GM21447 (cell line): Measurements from ENCODE around the gene SMCO3.
A peak's percentile ranks its signal among the peaks of the same experiment; 100 is the strongest.
"Not testable (repeated sequence)": the region's sequence is repeated elsewhere in the genome, so short reads cannot be mapped to it uniquely, and the experiment has no call there.

ENCODE experiments used
- ATAC-seq: cut with Tn5 transposase; IDR thresholded peaks from one replicate; pipeline ENCODE4 v1.9.1; 2021; ENCODE audit not compliant: unreplicated experiment

SMCO3 gene

GRCh38 chr12:14775636-14775980 is 38.4 kb downstream of the SMCO3 start:
- no peak for ATAC-seq

DNA sequence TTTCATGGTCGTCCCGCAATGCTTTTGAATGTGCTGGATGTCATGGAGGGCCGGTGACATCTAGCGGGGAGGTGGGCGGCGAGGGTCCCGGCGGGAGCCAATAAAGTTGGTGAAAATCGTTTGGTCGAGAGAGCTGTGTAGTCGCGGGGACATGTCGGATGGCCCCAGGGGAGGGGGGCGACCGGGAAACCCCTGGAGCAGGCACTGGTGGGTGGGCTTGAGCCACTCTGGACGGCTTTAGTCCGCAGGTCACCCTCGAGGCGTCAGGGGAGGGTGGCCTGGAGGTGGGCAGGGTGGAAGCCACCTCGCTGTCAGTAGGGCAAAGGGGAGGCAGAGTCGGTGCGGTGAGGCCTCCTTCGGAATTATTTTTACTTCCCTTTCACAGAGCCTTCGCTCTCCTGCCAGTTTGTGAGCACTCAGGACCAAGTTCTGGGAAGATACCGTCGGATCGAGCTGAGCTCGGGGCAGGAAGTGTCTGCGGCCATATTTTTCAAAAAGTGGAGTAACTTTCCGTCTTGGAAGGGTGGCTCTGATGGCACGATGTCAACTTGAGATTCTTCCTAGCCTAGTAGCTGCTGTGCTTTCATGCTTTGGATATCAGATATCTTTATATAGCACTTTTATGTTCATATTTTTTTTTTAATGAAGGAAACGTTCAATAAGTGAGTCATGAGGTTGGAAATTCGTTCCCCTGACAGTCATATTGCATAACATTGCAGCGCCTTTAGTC is 38.9 kb downstream of the SMCO3 start:
- ATAC-seq = no peak

DNA sequence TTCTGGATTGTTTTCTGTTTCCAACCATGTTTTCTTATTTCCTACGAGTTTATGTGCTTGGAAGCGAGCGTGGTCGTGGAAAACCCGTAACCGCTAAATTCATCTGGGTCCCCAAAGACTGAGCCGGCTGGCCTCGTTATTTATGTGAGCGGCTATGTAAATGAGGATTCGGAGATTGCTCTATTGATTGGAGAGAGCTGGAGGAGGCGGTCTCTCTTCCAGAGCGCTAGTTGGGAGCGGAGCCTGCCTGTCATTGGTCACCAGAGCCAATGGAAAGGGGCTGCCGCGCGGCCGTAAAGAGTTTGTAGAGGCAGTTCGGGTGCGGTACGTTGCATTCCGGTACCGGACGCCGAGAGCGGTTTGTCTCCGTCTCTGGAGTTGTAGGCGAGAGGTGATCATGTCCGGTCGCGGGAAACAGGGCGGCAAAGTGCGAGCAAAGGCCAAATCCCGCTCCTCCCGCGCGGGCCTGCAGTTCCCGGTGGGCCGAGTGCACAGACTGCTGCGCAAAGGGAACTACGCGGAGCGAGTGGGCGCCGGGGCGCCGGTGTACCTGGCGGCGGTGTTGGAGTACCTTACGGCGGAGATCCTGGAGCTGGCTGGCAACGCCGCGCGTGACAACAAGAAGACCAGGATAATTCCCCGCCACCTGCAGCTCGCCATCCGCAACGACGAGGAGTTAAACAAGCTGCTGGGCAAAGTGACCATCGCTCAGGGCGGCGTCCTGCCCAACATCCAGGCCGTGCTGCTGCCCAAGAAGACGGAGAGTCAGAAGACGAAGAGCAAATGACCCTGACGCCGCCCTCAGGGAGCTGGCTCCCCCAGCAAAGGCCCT is 39.7 kb downstream of the SMCO3 start:
- ATAC-seq = peak; percentile 52

- peak; percentile 3 for ATAC-seq
Measured at GRCh38 chr12:14773685-14774073, 40.3 kb downstream of the SMCO3 start.

GRCh38 chr12:14772946-14773345 is 41.0 kb downstream of the SMCO3 start:
- no peak for ATAC-seq

DNA sequence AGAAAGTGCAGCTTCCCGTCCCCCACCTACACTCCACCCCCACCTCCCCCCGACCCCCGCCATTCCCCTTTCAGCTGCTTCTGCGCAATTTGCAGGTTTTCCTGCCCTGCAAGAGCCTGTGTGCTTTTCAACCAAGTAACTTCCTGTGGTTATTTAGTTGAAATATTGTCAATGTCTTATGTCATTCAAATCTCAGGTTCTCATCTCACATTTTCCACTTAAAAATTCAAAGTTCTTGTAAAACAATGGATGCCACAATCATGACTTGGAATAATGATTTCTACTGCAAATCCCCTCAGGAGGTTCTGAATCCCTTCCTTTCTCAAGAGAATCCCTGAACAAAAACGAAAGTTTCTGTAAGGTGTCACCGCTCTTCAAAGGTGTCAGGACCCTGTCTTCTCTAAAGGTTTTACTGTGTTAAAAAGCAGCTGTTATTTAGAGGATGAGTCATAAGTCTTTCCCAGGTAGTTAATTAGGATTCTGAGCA is 42.3 kb downstream of the SMCO3 start:
- ATAC-seq = no peak

DNA sequence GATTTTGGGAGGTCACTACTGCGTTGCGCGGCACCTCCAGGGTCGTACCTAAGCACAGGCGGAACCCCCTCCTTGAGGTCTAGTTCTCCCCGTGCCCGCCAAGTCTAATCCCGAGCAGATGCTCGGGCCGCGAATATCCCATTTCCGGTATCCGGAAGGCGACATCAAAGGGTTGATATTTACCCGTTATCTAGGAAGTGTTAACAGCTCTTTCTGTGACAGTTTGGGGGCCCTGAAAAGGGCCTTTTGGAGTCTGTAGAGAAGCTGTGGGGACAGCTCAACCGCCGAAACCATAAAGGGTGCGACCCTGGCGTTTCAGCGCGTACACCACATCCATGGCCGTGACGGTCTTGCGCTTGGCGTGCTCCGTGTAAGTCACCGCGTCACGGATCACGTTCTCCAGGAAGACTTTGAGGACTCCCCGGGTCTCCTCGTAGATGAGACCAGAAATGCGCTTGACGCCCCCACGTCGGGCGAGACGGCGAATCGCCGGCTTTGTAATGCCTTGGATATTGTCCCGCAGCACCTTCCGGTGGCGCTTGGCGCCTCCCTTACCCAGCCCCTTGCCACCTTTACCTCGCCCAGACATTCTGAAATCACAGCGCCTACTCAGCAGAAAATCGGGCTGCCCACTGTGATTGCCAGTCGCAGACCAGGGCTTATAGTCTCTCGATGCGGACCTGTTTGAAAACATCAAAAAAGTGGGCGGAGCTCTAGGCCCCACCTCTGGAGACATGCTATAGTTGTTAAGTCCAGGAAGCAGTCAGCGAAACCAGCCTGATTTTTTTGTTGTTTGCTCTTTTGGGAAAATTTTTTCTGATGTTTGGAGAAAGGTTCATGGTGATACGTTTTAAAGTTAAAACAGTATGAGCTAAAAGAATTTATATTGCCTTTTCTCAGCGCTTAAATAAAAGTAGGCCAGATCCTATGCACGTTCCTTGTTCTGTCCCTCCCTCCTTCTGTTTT is 43.2 kb downstream of the SMCO3 start:
- peak; percentile 23 for ATAC-seq

DNA sequence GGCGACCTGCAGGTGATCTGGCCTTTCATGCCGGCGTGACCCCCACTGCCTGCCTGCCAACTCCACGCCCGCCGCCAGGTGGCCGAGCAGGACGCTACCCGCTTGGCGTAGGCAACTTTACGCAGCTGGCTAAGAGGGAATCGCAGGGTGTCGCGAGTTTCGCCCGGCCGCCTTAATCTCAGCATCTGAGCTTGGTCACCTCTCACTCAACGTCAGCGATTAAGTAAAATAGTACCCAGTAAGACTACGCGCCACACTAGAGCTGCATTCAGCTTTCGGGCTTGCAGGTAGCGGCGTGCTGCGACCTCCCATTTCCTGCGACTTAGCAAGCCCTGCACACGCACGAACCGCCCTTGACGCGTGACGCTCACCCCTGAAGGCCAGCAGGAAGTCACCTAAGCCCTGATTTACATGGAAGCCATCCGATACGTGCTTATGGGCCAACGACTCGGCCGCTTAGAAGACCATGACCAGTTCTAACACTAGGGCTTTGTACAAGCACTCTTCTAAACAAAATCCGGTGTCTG is 44.0 kb downstream of the SMCO3 start:
- peak; percentile 38 for ATAC-seq

- peak; percentile 4 for ATAC-seq
Measured at GRCh38 chr12:14769466-14769968, 44.5 kb downstream of the SMCO3 start.

- no peak for ATAC-seq
Measured at GRCh38 chr12:14768823-14769405, 45.1 kb downstream of the SMCO3 start.

DNA sequence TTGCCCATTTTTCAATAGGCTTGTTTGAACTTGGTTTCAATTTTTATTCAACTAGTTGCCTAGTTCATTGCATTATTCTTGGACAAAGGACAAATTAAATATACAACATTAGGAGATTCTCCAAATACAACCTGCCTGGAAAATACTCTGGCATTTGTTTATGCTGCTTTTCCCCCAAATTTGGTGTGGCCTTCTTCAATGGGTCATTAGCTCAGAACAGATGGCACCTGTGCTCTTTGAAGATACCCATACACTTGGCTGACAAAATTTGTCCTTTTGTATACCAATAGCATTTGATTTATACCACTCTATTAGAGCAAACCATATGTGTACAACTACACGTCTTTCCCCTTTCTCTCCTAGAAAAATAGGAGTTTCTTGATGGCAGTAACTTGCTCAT is 46.4 kb downstream of the SMCO3 start:
- ATAC-seq = no peak

DNA sequence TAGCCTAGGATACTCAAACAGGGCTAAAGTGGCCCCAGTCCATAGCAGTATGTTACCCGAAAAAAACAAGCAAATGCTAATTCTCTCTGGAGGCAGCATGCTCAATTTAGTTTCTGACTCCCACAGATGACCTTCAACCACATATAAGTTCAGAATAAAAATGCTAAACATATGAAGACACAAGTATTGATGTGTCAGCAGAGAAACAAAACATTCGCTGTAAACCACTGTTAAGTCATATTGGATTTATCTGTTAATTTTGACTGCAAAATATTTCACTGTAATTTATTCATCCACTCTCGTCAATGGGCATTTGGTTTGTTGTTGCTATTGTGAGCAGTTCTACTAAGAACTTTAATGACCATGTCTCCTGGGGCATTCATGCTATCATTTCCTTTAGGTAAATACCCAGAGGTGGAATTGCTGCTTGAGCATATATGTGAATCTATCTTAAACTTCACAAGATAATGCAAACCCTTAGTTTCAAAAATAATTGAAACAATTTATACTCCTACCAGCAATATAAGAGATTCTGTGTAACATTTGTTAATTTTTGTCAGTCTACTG is 47.2 kb downstream of the SMCO3 start:
- ATAC-seq = no peak

- not testable (repeated sequence) for ATAC-seq
Measured at GRCh38 chr12:14766020-14766419, 48.0 kb downstream of the SMCO3 start.

- ATAC-seq = no peak
Measured at GRCh38 chr12:14765398-14765797, 48.6 kb downstream of the SMCO3 start.

GRCh38 chr12:14759711-14760280 is 54.2 kb downstream of the SMCO3 start:
- not testable (repeated sequence) for ATAC-seq

DNA sequence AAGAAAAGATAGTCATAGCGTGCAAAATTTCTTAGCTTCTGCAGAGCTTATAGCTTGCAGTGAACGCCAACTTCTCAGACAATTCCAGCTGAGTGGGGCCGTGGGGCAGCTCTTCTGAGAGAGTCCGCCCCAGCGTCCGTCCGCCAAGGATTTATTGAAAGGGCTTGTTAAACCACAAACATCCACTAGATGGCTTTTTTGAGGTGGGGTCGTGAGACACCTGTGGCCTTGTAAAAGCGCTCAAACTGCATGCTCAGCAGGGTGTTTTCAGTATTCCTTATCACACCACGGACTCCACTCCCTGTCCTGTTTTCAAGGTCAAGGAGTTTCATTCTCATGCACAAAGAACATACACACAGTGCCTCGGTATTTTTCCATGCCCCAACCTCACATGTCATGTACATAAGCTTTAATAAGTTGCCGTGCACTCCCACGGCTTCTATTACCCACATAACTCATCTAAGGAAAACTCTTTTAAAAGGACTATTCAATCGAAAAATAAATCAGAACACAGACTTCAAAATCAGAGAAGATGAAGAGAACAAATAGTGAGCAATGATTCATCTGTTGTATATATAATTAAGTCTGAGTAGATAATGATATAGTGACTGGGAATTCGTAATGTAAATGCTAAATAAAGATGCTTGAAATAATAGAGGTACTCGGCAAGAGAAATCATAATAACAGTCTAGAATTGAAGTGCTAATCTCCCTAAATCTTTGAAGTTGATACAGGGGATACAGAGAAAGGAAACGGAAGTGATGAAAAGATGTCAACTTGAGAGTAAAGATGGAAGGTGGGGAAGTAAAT is 57.4 kb downstream of the SMCO3 start:
- no peak for ATAC-seq
